MM.1S (cell line): ENCODE results near the gene PCNT.

Experiments
- CTCF ChIP-seq: fragments of 300-600 bp; sonication (generic); IDR thresholded peaks from 2 replicates; pipeline ENCODE4 v1.5.1; 2016; ENCODE audit warnings: antibody characterized with exemption, low read length, mixed read lengths
- EZH2 ChIP-seq: fragments of 300-600 bp; sonication (generic); optimal IDR thresholded peaks from 2 replicates; pipeline ENCODE3; 2017; ENCODE audit warnings: low read depth, mild to moderate bottlenecking, antibody characterized with exemption, low read length, mixed read lengths

DNA sequence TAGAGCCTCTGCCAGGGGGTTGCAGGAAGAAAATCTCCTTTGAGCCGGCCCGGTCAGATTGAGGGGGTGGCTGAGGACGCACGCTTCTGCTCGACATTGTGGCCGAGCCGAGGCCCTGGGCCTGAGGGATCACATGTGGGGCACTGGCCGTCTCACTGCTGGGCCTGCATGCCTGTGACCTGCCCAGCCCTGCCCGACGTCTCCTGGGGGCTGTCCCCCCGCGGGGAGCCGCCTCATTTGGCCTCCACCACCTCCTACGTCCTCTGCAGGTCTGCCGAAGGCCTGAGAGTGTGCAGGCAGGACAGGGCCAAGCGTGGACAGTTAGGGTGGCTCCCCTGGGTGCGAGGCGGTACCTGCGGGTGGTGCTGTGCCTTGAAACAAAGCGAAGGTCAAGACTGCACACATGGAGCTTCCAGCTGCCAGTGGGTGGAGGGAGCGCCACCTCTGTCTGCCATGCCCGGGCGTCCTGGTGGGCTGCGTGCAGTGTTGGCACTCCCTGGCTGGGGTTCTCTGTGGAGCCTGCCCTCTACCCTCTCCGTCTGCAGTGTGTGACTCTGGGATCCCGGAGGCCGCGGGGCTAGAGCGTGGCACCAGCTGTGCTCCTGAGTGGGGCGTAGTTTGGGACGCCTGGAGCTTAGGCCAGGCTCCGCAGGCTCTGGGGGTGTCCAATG, 51.7 kb downstream of the PCNT start:
- no peak for TF ChIP-seq CTCF
- no peak for TF ChIP-seq EZH2
